ENCODE results near the gene TREX2. TPM values are rescaled to one million over a fixed set of nuclear protein-coding genes. Genes with fewer than 3 reads are reported as not detected.

The TREX2 gene
- total RNA-seq, 1 experiment from 2014 or later, result 2.9 TPM

- no peaks in the 10 kb centered on the region for H3K79me2 ChIP-seq (ENCODE audit: insufficient read depth, low read length)
- no peak for DNase-seq (ENCODE audit: low read depth, low spot score)
- H3K9ac ChIP-seq (ENCODE audit: low read length), result no peak overlapping the region
- no peaks in the 10 kb centered on the region for H3K36me3 ChIP-seq (ENCODE audit: control insufficient read depth in 1 of 2, insufficient read depth in 2 of 2, low read length in 2 of 2)
- no TSS peak for BruUV-seq (replicated peaks)
- POLR2A ChIA-PET, result no interaction called here
- no peak overlapping the region for H2AFZ ChIP-seq (ENCODE audit: low read depth, low read length, poor library complexity, severe bottlenecking)
- no peaks in the 10 kb centered on the region for H4K20me1 ChIP-seq (ENCODE audit: insufficient read depth)
- TF ChIP-seq ZBTB33 (IDR thresholded peaks at IDR 0.05; ENCODE audit: extremely low read depth, insufficient replicate concordance, low read length), result no peak
- TF ChIP-seq SRF (IDR thresholded peaks at IDR 0.05; ENCODE audit: low read depth), result no peak
- TF ChIP-seq EGR1 (IDR thresholded peaks at IDR 0.05; ENCODE audit: low read depth), result no peak
- no peak for TF ChIP-seq POLR2A (IDR thresholded peaks at IDR 0.05; ENCODE audit: borderline replicate concordance, extremely low read depth, insufficient read depth, insufficient read length)
- TF ChIP-seq ATF3 (IDR thresholded peaks at IDR 0.05), result no peak
- TF ChIP-seq RAD21 (IDR thresholded peaks at IDR 0.05; ENCODE audit: low read depth), result no peak
- no peak for TF ChIP-seq CEBPB (IDR thresholded peaks at IDR 0.05; ENCODE audit: low read depth)
- no peak for TF ChIP-seq CBX3 (IDR thresholded peaks at IDR 0.05; ENCODE audit: low read depth)
- no peak for TF ChIP-seq EZH2 (IDR thresholded peaks at IDR 0.05)
- TF ChIP-seq TCF7L2 (IDR thresholded peaks at IDR 0.05; ENCODE audit: borderline replicate concordance, extremely low read depth, insufficient read depth, insufficient read length), result no peak
- no peak for TF ChIP-seq MAX (IDR thresholded peaks at IDR 0.05)
- no peak for TF ChIP-seq ZFX (IDR thresholded peaks at IDR 0.05)
- TF ChIP-seq ELF1 (IDR thresholded peaks at IDR 0.05; ENCODE audit: borderline replicate concordance, low read depth), result no peak
- intact Hi-C loops (cut with micrococcal nuclease), result no loop called here
- no peaks in the 10 kb centered on the region for H3K27me3 ChIP-seq (ENCODE audit: insufficient read depth, low read length)
- no peak overlapping the region for H3K4me2 ChIP-seq (ENCODE audit: low read length)
- no peak overlapping the region for H3K27ac ChIP-seq (ENCODE audit: low read depth, low read length)
- no peak overlapping the region for H3K4me3 ChIP-seq (replicated peaks in 1 of 2; ENCODE audit: low read depth in 1 of 2, low read length in 2 of 2)
- no peaks in the 10 kb centered on the region for H3K9me3 ChIP-seq (ENCODE audit: control insufficient read depth in 1 of 2, insufficient read depth in 1 of 2, low read depth in 1 of 2, low read length in 2 of 2)
- H3K9me2 ChIP-seq (ENCODE audit: insufficient read depth), result no peaks in the 10 kb centered on the region
- peaks cover 0 to 7% of the 10 kb centered on the region in 2 experiments; a peak in 1 of 4 replicates for H3K4me1 ChIP-seq (ENCODE audit: control insufficient read depth in 1 of 2, insufficient read depth in 2 of 2, low read length in 2 of 2)
- no peak for ATAC-seq
- RAD21 ChIA-PET (ENCODE audit: low non-redundant PET in 1 of 2, low total read pairs in 2 of 2, uncharacterized antibody in 2 of 2, unreplicated experiment in 2 of 2), result no interaction called here
- CTCF ChIA-PET, result no interaction called here
These were observed 5.9 kb downstream of the TREX2 start for GRCh38 chrX:153439977-153440376.
